GM19099 (cell line): Measurements from ENCODE around the gene GIT2.
A peak's percentile ranks its signal among the peaks of the same experiment; 100 is the strongest.

Experiments used
- POLR2A ChIP-seq: IDR thresholded peaks from 3 replicates; pipeline ENCODE4 v1.6.1; 2011; ENCODE audit warnings: low read depth; ENCODE audit not compliant: insufficient read length; ENCODE audit errors: extremely low read depth

Gene GIT2

GRCh38 chr12:109995686-109996482, at the start of gene GIT2:
GIT2 (minus strand) TSS chr12:109996368; CDS start chr12:109996224, 144 bp downstream.
- peak; percentile 90 for TF ChIP-seq POLR2A

- no peak for TF ChIP-seq POLR2A
These were observed 46.1 kb upstream of the GIT2 start for GRCh38 chr12:110042264-110042663.

DNA sequence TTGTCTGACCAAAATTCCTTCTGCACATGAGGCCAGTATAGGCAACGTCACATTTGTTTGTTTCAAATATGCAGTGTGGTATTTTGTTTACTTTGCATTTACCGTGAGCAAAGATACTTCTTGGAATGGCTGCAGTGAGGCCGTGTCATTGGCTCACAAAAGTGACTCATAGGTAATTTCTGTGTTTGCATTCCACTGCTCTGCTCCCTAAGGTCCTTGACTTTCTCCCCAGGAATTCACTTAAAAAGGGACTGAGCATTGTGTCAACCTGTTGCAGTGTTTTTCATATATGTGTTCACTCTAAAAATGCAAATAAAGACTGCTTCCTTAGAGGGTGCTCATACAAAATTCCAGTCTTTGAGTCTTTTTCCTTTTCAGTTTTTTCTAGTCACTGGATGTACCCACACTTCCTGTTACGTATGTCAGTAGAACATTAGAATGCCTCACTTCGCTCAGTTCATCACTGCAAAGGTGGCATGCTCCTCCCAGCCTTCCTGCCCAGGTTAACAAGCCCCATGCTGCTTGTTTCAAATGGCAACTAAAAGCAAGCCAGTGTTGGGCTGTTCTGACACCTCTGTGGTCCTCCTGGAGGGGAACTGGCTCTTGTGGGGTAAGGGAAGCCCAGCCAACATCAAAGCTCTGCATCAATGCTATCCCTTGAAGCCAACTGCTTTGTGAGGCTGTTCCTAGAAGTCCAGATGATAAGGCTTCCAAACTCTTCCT, 43.1 kb upstream of the GIT2 start:
- TF ChIP-seq POLR2A, result no peak

- TF ChIP-seq POLR2A, result no peak
These were observed 42.5 kb upstream of the GIT2 start for GRCh38 chr12:110038741-110039084.

- no peak for TF ChIP-seq POLR2A
These were observed 41.1 kb upstream of the GIT2 start for GRCh38 chr12:110037315-110037714.

GRCh38 chr12:110035534-110036104, 39.5 kb upstream of the GIT2 start:
- TF ChIP-seq POLR2A, result no peak

DNA sequence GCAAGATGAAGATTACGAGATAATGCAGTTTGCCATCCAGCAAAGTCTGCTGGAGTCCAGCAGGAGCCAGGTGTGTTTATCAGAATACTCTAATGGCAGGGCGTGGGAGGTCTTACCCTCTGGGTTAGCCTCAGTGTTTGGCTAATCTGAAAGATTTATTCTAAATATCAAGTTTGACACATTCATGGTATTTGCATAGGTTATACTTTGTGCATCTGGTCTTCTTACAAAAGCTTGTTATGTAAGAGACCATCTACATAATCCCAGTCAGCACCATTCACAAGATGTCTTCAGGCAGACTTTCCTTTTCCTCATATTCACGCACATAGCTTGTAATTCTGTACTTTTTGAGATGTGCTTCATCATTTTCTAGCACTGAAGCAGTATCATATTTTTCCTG, 37.7 kb upstream of the GIT2 start:
- no peak for TF ChIP-seq POLR2A

- TF ChIP-seq POLR2A, result no peak
These were observed 33.2 kb upstream of the GIT2 start for GRCh38 chr12:110029290-110029815.

DNA sequence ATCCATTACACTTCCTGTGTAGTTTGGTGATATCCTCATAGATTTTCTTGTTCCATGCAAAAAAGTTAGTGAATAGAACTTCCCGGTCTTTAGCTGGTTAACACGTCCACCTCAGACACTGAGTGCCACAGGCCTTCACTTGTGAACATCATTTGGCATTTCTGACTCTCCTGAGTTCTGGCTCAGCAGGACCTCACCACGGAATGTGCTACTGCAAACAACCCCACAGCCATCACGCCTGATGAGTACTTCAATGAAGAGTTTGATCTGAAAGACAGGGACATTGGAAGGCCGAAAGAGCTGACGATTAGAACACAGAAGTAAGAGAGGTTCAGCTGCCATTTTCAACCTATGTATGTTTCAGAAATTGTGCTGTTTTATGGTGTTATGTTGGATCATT, 32.2 kb upstream of the GIT2 start:
- TF ChIP-seq POLR2A, result no peak

DNA sequence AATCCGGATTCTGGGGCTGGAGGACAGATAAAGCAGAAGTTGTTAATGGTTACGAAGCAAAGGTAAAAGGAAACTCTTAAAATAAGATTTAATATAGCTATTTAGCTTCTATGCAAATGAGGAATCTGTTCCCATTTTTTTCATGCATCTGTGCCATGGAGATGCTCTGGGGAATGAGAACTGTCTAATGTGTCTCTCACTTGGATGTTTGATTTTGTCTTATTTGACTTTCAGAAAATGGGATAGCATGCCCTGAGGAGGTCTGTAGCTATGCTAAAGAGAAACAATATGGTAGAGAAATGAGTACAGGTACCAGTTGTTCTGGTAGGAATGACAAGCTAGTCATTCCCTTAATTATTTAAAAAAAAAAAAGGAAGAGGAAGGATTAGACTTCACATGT, 27.9 kb upstream of the GIT2 start:
- no peak for TF ChIP-seq POLR2A

DNA sequence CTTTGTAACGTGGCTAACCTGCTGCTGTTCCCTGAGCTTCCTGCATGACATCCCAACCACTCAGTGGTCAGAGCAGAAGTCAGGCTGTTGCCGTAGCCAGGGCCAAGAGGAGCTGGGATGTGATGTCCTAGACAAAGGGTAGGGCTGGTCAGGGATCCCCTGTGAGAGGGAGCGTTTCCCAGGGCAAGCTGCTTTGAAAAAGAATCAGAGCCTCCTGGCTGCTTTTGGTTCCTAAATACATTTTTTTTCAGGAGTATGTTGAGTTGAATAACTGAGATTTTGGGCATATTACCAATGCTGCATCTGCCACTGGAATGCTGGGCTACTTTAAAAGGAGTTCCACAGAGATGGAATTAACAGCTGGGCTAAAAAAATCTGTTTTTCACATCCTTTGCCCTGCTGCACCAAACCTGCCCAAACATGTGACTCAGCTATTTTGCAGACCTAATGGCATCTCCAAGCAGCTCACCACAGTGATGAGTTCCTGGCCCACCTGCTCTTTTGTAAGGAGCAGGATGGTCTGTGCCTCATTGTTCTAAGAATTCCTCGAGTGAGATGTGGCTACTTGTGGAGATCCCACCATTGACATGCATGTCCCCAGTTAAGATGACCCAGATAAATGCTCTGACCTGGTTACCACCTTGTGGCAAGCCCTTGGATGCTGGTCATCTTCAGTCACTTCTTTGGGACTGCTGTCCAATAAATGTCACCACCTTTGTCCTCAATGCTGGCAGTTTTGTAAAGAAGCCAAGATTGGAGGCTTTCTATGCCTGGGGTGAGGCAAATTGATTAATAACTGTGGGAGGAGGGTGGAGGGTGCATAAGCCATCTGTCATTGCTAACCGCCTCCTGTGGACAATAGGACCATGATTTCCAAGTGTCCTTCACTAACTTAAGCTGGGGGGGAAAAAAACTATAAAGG, 27.2 kb upstream of the GIT2 start:
- TF ChIP-seq POLR2A, result no peak

DNA sequence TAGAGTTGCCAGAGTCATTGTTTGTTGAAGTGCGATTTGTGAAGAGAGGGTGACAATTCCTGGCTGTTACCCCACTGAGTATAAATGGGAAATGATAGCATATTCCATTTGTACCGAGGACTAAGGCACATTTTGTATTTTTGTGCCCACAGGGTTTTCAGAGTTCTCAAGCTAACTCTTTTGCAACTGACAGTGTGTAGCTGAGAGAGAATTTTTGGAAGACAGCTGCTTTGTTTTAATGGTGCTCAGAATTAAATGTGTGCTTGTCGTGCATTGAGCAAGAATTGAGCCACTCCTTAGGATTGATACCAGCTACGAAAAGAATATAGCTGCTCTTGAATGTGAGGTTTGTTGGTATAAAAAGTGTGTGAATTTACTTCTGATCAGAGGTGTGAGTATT, 24.8 kb upstream of the GIT2 start:
- TF ChIP-seq POLR2A, result no peak

- TF ChIP-seq POLR2A, result no peak
These were observed 19.0 kb upstream of the GIT2 start for GRCh38 chr12:110015132-110015531.

DNA sequence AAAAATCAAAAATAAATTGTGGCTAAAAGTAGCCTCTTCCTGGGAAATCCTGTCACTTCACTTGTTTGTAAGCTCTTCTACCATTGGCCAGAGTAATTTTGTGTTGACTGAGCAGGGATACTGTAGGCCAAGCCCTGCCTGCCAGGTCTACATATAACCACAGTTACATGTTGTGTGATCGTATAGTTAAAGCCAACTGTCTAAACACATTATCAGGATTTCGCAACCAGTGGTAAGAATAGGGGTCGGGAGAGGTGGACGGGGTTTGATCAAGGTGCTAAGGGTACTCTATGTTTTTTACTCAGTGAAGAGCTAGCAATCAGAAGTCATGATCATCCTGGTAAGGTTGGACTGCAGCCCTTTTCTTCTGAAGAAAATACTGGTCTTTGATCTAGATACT, 16.5 kb upstream of the GIT2 start:
- no peak for TF ChIP-seq POLR2A

DNA sequence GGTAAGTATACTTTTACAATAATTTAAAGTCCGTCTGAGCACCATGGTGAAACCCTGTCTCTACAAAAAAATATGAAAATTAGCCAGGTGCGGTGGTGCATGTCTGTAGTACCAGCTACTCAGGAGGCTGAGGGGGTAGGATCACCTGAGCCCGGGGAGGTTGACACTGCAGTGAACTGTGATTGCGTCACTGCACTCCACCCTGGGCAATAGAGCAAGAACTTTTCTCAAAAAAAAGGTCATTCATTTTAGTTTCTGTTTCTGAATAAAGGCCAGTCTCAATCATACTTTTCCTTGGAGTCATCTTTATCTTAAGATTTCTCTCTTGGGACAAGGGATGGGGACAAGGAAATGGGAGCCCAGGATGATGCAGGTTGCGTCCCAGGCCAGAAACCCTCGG, 16.0 kb upstream of the GIT2 start:
- no peak for TF ChIP-seq POLR2A
